Thyroid gland (tissue), 4 donors: Measurements from ENCODE around the gene SLC35F3. TPM values are rescaled to one million over a fixed set of nuclear protein-coding genes. Genes with fewer than 3 reads are reported as not detected.

ENCODE experiments used
- DNase-seq, 2 donors: peaks; one replicate each; pipeline ENCODE4 v3.0.0-alpha.2; 2019
- H3K27ac ChIP-seq, 3 donors: fragments of 200-600 bp; sonication (generic); 1 replicate in 2 of 3; 2 replicates in 1 of 3; pipeline ENCODE4 v1.5.1; 2016 to 2019; ENCODE audit warnings: mild to moderate bottlenecking in 1 of 3, moderate library complexity in 1 of 3
- H3K27me3 ChIP-seq: fragments of 200-600 bp; sonication (generic); one replicate; pipeline ENCODE4 v1.5.1; 2019
- H3K36me3 ChIP-seq, 2 donors: fragments of 200-600 bp; sonication (generic); one replicate each; pipeline ENCODE4 v1.5.1; 2016 to 2019
- H3K4me1 ChIP-seq, 2 donors: fragments of 200-600 bp; sonication (generic); one replicate each; pipeline ENCODE4 v1.5.1; 2017 to 2019
- H3K4me3 ChIP-seq, 3 donors: fragments of 200-600 bp; sonication (generic); replicated peaks in 1 of 3; 1 replicate in 2 of 3; 2 replicates in 1 of 3; pipeline ENCODE4 v1.5.1; 2016; ENCODE audit warnings: mild to moderate bottlenecking in 1 of 3
- H3K9me3 ChIP-seq: fragments of 200-600 bp; sonication (generic); one replicate; pipeline ENCODE4 v1.5.1; 2017
- POLR2A ChIP-seq, 2 donors: fragments of 450-650 bp; IDR thresholded peaks; one replicate each; pipeline ENCODE4 v1.6.1; 2017; ENCODE audit warnings: antibody characterized with exemption in 2 of 2, mild to moderate bottlenecking in 2 of 2, moderate library complexity in 1 of 2
- WGBS, 2 donors: methylation state at CpG; one replicate each; pipeline ENCODE4 v1.1.5; 2017; 5-methylcytosine and 5-hydroxymethylcytosine counted together
- intact Hi-C: fragments of 100-400 bp; cut with DNase I; formaldehyde crosslinking; loops from one replicate; pipeline ENCODE4 v1.15.1; 2023
- total RNA-seq, 4 donors: library from RNA; depleted of rRNA; stranded (reverse); fragments of >200 nt; gene quantifications; one replicate each; pipeline ENCODE4 v1.2.3, GENCODE V29; 2016
- TF ChIP-seq, protein P1 (sequence below), 6 experiments: fragments of 200-600 bp in 3 of 6; fragments of 450-650 bp in 3 of 6; sonication (generic) in 3 of 6; IDR thresholded peaks; one replicate each; pipeline ENCODE4 v1.5.1; 2016 to 2019; ENCODE audit warnings: antibody characterized with exemption in 6 of 6, mild to moderate bottlenecking in 2 of 6, inconsistent platforms in 1 of 6, moderate library complexity in 1 of 6

SLC35F3 gene
- total RNA-seq, 4 donors from 2014 or later, result 0.89 to 1.9 (median 1.5) TPM; not detected in 1

DNA sequence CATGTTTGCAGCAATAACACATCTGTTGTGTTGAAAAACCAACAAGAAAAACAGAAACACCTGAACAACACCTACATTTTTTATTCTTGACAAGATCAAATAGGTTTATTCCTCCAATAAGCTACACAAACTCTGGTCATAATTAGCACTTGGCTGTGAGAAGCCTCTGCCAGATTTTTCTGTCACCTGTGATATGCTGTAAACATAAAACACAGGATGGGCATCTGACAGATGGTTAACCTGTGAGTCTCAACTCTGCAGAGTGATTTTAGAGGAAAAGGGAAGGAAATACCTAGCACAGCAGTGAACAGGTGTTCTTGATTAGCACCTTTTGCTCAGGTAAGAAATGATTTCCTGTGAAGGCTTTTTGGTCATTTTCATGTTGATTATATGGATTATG is 293.4 kb downstream of the SLC35F3 start:
- Histone ChIP-seq H3K36me3 (no peaks in the 10 kb centered on the region), H3K4me3 (no peak overlapping the region), H3K27ac (no peak overlapping the region), H3K27me3 (no peaks in the 10 kb centered on the region), H3K4me1 (no peaks in the 10 kb centered on the region), H3K9me3 (no peaks in the 10 kb centered on the region)
- DNase-seq, result no peak
- intact Hi-C loops, result no loop called here
- TF ChIP-seq POLR2A (IDR thresholded peaks at IDR 0.05), result no peak
- TF ChIP-seq, protein P1, sequence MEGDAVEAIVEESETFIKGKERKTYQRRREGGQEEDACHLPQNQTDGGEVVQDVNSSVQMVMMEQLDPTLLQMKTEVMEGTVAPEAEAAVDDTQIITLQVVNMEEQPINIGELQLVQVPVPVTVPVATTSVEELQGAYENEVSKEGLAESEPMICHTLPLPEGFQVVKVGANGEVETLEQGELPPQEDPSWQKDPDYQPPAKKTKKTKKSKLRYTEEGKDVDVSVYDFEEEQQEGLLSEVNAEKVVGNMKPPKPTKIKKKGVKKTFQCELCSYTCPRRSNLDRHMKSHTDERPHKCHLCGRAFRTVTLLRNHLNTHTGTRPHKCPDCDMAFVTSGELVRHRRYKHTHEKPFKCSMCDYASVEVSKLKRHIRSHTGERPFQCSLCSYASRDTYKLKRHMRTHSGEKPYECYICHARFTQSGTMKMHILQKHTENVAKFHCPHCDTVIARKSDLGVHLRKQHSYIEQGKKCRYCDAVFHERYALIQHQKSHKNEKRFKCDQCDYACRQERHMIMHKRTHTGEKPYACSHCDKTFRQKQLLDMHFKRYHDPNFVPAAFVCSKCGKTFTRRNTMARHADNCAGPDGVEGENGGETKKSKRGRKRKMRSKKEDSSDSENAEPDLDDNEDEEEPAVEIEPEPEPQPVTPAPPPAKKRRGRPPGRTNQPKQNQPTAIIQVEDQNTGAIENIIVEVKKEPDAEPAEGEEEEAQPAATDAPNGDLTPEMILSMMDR (IDR thresholded peaks at IDR 0.05), result no peak

DNA sequence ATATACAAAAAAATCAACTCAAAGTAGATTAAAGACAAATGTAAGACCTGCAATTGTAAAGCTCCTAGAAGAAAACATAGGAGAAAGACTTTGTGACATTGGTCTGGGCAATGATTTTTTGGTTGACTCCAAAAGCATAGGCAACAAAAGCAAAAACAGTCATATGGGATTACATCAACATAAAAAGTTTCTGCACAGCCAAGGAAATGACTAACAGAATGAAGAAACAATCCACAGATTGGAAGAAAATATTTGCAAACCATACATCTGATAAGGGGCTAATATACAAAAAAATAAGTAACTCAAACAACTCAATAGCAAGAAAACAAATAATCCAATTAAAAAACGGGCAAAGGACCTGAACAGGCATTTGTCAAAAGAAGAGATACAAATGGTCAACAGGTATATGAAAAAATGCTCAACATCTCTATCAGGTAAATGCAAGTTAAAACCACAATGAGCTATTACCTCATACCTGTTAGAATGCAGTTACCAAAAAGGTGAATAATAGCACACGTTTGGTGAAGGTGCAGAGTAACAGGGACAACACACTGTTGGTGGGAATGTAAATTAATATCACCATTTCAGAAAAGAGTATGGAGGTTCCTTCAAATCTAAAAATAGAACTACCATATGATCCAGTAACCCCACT is 295.1 kb downstream of the SLC35F3 start:
- TF ChIP-seq POLR2A (IDR thresholded peaks at IDR 0.05), result no peak
- TF ChIP-seq, protein P1 (IDR thresholded peaks at IDR 0.05), result no peak
- intact Hi-C loops, result no loop called here

DNA sequence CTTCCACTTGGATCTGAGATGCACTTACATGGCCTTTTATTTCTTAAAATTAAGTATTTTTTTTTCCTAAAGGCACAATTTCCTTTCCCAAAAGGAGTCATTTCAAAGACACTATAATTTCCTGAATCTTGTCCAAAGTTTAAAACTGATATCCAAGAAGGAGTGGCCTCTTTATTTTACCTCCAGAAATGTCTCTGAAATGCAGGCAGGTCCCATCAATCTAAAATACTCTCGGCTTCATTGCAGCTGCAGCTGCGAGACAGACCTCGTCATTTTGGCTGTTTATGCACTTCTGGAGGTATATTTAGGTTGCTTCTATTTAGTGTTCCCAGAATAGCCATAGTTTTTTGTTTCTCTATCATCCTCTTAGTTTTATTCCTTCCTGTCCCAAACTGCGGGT is 296.1 kb downstream of the SLC35F3 start:
- Histone ChIP-seq H3K4me1 (no peaks in the 10 kb centered on the region), H3K36me3 (no peaks in the 10 kb centered on the region), H3K27me3 (no peaks in the 10 kb centered on the region), H3K9me3 (no peaks in the 10 kb centered on the region), H3K4me3 (no peak overlapping the region), H3K27ac (no peak overlapping the region)
- TF ChIP-seq, protein P1 (IDR thresholded peaks at IDR 0.05), result no peak
- DNase-seq, result no peak
- intact Hi-C loops, result no loop called here
- WGBS, 2 donors, result 74 to 78% methylated on average over 4 of the region's 4 CpGs

More for the DNA sequence above, 295.1 kb downstream of the SLC35F3 start:
- WGBS, 2 donors, result 80 to 87% methylated on average over 2 of the region's 2 CpGs
- no peaks in the 10 kb centered on the region for H3K36me3 ChIP-seq
- DNase-seq, result no peak
- no peak overlapping the region for H3K27ac ChIP-seq
- H3K9me3 ChIP-seq, result no peaks in the 10 kb centered on the region
- H3K27me3 ChIP-seq, result no peaks in the 10 kb centered on the region
- H3K4me1 ChIP-seq, result no peaks in the 10 kb centered on the region
- no peak overlapping the region for H3K4me3 ChIP-seq

DNA sequence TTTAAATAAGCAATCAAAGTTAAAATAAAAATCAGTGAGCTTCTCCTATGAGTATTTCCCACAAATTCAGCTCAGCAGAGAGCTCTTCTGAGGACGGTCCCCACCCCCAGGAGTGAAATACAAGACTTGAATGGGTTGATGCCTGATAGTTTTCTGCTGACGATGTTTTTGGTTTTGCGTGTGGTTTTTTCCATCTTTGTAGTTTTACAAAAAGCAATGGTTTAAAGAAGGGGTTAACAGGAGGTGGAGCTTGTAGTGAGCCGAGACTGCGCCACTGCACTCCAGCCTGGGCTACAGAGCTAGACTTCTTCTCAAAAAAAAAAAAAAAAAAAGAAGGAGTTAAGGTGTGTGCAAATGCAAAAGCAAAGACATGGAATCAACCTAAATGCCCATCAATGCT is 297.1 kb downstream of the SLC35F3 start:
- no peaks in the 10 kb centered on the region for H3K27me3 ChIP-seq
- TF ChIP-seq, protein P1 (IDR thresholded peaks at IDR 0.05), result no peak
- no peak for TF ChIP-seq POLR2A (IDR thresholded peaks at IDR 0.05)

DNA sequence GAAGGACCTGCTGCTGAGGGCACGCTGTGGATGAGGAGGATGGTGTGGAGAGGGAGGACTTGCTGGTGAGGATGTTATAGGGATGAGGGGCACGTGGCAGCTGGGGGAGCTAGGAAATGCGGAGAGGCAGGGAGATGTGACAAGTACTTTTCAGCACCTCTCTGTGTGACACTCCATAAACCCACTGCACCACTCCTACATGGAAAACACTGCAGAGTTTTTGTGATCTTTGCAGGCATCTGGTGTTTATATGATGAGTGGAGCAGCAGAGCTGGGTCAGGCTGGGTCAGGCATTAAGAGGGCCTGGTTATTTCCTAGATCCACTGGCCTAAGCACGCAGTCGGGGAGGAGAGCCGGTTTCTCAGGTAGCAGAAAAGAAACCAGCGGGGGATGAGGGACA is 301.5 kb downstream of the SLC35F3 start:
- Histone ChIP-seq H3K4me1 (no peaks in the 10 kb centered on the region), H3K4me3 (no peak overlapping the region), H3K27me3 (no peaks in the 10 kb centered on the region), H3K27ac (no peak overlapping the region), H3K36me3 (no peaks in the 10 kb centered on the region), H3K9me3 (no peaks in the 10 kb centered on the region)
- 32 to 47% methylated on average over 7 of the region's 7 CpGs for WGBS, 2 donors
- no peak for DNase-seq
- intact Hi-C loops, result no loop called here
- no peak for TF ChIP-seq POLR2A (IDR thresholded peaks at IDR 0.05)
- TF ChIP-seq, protein P1 (IDR thresholded peaks at IDR 0.05), result no peak

More for the DNA sequence above, 297.1 kb downstream of the SLC35F3 start:
- intact Hi-C loops, result no loop called here
- Histone ChIP-seq H3K4me3 (no peak overlapping the region), H3K36me3 (no peaks in the 10 kb centered on the region), H3K27ac (no peak overlapping the region), H3K9me3 (no peaks in the 10 kb centered on the region), H3K4me1 (no peaks in the 10 kb centered on the region)
- 82 to 85% methylated on average over 5 of the region's 5 CpGs for WGBS, 2 donors
- no peak for DNase-seq
